ENCODE results near the gene RABGEF1. TPM values are rescaled to one million over a fixed set of nuclear protein-coding genes. Genes with fewer than 3 reads are reported as not detected.

Gene RABGEF1
- total and polyA plus RNA-seq, 2 experiments from 2014 or later, result 68.2 to 71.5 TPM

DNA sequence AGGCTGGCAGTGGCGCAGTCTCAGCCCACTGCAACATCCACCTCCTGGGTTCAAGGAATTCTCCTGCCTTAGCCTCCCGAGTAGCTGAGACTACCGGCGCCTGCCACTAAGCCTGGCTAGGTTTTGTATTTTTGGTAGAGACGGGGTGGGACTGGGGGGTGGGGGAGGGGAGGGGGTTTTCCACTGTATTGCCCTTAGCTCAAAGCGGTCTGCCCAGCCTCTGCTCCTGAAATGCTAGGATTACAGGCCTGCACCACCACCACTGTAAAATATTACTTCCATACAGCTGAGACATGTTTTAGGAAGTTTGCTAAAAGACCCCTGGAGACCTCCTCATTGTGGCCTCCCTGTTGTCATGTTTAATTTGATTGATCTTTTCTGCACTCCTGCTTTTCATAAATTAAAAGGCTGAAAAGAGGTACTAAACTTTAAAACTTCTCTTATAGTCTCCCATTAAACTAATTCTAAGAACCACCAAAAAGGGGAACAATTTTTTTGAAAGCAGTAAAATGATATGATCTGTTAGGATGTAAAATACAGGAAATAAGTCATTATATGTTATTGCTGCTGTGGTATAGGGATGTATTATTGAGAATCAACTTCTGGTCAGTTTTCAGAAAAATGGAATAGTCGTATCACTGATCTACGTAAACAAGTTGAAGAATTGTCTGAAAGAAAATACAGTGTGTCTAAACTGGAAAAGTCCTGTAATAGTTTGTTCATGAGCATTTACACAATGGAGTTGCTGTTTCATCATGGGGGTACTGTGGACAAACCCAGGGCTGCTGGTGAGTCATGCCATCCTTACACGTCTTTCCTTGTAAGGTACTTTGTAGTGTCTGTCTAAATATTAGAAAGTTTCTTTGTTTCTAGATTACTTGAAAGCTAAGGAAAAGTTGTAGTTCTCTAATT is 107.6 kb downstream of the RABGEF1 start:
- Histone ChIP-seq H3K9me3 (ENCODE audit: low read depth) (no peaks in the 10 kb centered on the region), H3K36me3 (ENCODE audit: low read depth) (no peaks in the 10 kb centered on the region), H3K27me3 (replicated peaks; ENCODE audit: insufficient read depth) (no peaks in the 10 kb centered on the region), H4K20me1 (ENCODE audit: insufficient read depth) (no peaks in the 10 kb centered on the region), H3K4me3 (no peak overlapping the region), H3K9ac (peak overlapping the region; percentile 34; the same call in 1 of the 2 replicates), H3K4me1 (ENCODE audit: insufficient read depth) (peaks cover 14% of the 10 kb centered on the region), H3K4me2 (ENCODE audit: unreplicated experiment) (no peak overlapping the region), H3K27ac (peak overlapping the region; percentile 72), H3F3A (ENCODE audit: insufficient read depth) (peaks cover 5% of the 10 kb centered on the region; the same call in 1 of the 2 replicates), H3K79me2 (ENCODE audit: insufficient read depth) (no peaks in the 10 kb centered on the region), H2AFZ (peak overlapping the region; percentile 71), H3K9me2 (ENCODE audit: insufficient read depth) (no peaks in the 10 kb centered on the region)
- in situ Hi-C loops (cut with MboI), result no loop called here
- TF ChIP-seq EZH2 (IDR thresholded peaks at IDR 0.05; ENCODE audit: insufficient read depth, poor library complexity, severe bottlenecking), result no peak
- no peak for TF ChIP-seq EZH2phosphoT487 (IDR thresholded peaks at IDR 0.05; ENCODE audit: insufficient read depth, low read depth)
- 52% methylated on average over 9 of the region's 9 CpGs for WGBS, 2 experiments (ENCODE audit: low coverage in 1 of 2, low lambda C conversion rate in 2 of 2, missing lambda C conversion rate in 2 of 2)
- peak; percentile 84 for DNase-seq

GRCh38 chr7:66859339-66859738 is 118.8 kb downstream of the RABGEF1 start:
- Histone ChIP-seq H4K20me1 (ENCODE audit: insufficient read depth) (no peaks in the 10 kb centered on the region), H3K9me2 (ENCODE audit: insufficient read depth) (no peaks in the 10 kb centered on the region), H3K4me3 (no peak overlapping the region), H3K9me3 (ENCODE audit: low read depth) (no peaks in the 10 kb centered on the region), H3K27ac (no peak overlapping the region), H3K27me3 (replicated peaks; ENCODE audit: insufficient read depth) (no peaks in the 10 kb centered on the region), H3K36me3 (ENCODE audit: low read depth) (no peaks in the 10 kb centered on the region), H2AFZ (no peak overlapping the region), H3K9ac (no peak overlapping the region), H3K4me1 (ENCODE audit: insufficient read depth) (no peaks in the 10 kb centered on the region), H3F3A (ENCODE audit: insufficient read depth) (no peaks in the 10 kb centered on the region), H3K79me2 (ENCODE audit: insufficient read depth) (no peaks in the 10 kb centered on the region), H3K4me2 (ENCODE audit: unreplicated experiment) (no peak overlapping the region)
- in situ Hi-C loops (cut with MboI), result no loop called here
- 81 to 95% methylated on average over 1 of the region's 1 CpG for WGBS, 2 experiments (ENCODE audit: low coverage in 1 of 2, low lambda C conversion rate in 2 of 2, missing lambda C conversion rate in 2 of 2)
- DNase-seq, result no peak
- TF ChIP-seq EZH2 (IDR thresholded peaks at IDR 0.05; ENCODE audit: insufficient read depth, poor library complexity, severe bottlenecking), result no peak
- no peak for TF ChIP-seq EZH2phosphoT487 (IDR thresholded peaks at IDR 0.05; ENCODE audit: insufficient read depth, low read depth)

DNA sequence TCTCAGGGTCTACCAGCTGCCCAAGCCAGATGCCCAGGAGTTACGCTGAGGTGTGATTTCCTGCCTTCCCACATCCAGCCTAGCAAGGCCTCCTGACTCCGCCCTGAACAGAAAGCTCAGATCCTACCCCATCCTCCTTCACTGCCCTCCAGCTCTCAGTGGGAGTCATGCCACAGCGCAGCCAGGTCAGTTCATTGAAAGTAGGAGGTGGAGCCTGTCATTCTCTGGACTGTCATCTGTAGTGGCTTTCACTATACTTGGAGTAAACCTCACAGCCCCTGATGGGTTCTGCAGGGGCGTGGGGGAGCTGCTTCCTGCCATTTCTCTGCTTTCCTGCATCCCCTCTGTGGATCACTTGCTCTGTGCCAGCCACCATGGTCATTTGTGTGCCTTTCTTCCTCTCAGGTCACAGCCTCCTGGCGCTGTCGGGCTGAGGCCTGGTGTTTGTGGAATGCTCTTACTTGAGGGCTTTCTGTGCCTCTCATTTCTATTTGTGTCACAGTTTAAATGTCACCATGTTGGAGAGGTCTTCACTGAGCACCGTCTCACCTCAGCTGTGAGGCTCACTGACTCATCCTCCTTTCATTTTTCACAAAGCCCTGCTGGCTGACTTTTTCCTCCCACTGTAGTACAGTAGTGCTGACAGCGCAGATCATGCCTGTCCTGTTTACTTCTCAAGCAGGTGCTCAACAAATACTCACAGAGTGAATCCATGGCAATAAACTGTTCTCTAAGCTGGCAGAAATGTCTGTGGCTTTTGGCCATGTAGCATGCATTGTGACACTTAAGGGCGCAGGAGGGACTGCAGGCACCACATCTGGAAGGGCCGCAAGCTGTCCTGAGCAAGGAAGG is 119.5 kb downstream of the RABGEF1 start:
- no peaks in the 10 kb centered on the region for H3F3A ChIP-seq (ENCODE audit: insufficient read depth)
- H4K20me1 ChIP-seq (ENCODE audit: insufficient read depth), result no peaks in the 10 kb centered on the region
- H3K9me2 ChIP-seq (ENCODE audit: insufficient read depth), result no peaks in the 10 kb centered on the region
- H3K9ac ChIP-seq, result no peak overlapping the region
- no peaks in the 10 kb centered on the region for H3K9me3 ChIP-seq (ENCODE audit: low read depth)
- H3K4me1 ChIP-seq (ENCODE audit: insufficient read depth), result no peaks in the 10 kb centered on the region
- H3K4me2 ChIP-seq (ENCODE audit: unreplicated experiment), result no peak overlapping the region
- TF ChIP-seq EZH2phosphoT487 (IDR thresholded peaks at IDR 0.05; ENCODE audit: insufficient read depth, low read depth) (no peak), EZH2 (IDR thresholded peaks at IDR 0.05; ENCODE audit: insufficient read depth, poor library complexity, severe bottlenecking) (no peak)
- H3K27ac ChIP-seq, result no peak overlapping the region
- peak; percentile 22 for DNase-seq
- H3K27me3 ChIP-seq (replicated peaks; ENCODE audit: insufficient read depth), result no peaks in the 10 kb centered on the region
- H3K79me2 ChIP-seq (ENCODE audit: insufficient read depth), result no peaks in the 10 kb centered on the region
- WGBS, 2 experiments (ENCODE audit: low coverage in 1 of 2, low lambda C conversion rate in 2 of 2, missing lambda C conversion rate in 2 of 2), result 81 to 89% methylated on average over 10 of the region's 10 CpGs
- H3K4me3 ChIP-seq, result no peak overlapping the region
- no peaks in the 10 kb centered on the region for H3K36me3 ChIP-seq (ENCODE audit: low read depth)
- in situ Hi-C loops (cut with MboI), result no loop called here
- no peak overlapping the region for H2AFZ ChIP-seq

- H3K9ac ChIP-seq, result no peak overlapping the region
- no peaks in the 10 kb centered on the region for H3F3A ChIP-seq (ENCODE audit: insufficient read depth)
- in situ Hi-C loops (cut with MboI), result no loop called here
- no peak overlapping the region for H3K4me3 ChIP-seq
- no peaks in the 10 kb centered on the region for H4K20me1 ChIP-seq (ENCODE audit: insufficient read depth)
- H3K36me3 ChIP-seq (ENCODE audit: low read depth), result no peaks in the 10 kb centered on the region
- no peaks in the 10 kb centered on the region for H3K9me3 ChIP-seq (ENCODE audit: low read depth)
- no peaks in the 10 kb centered on the region for H3K9me2 ChIP-seq (ENCODE audit: insufficient read depth)
- H3K4me1 ChIP-seq (ENCODE audit: insufficient read depth), result no peaks in the 10 kb centered on the region
- 92 to 95% methylated on average over 3 of the region's 3 CpGs for WGBS, 2 experiments (ENCODE audit: low coverage in 1 of 2, low lambda C conversion rate in 2 of 2, missing lambda C conversion rate in 2 of 2)
- H2AFZ ChIP-seq, result no peak overlapping the region
- H3K27ac ChIP-seq, result no peak overlapping the region
- DNase-seq, result no peak
- no peak for TF ChIP-seq EZH2 (IDR thresholded peaks at IDR 0.05; ENCODE audit: insufficient read depth, poor library complexity, severe bottlenecking)
- no peak for TF ChIP-seq EZH2phosphoT487 (IDR thresholded peaks at IDR 0.05; ENCODE audit: insufficient read depth, low read depth)
- no peaks in the 10 kb centered on the region for H3K79me2 ChIP-seq (ENCODE audit: insufficient read depth)
- H3K4me2 ChIP-seq (ENCODE audit: unreplicated experiment), result no peak overlapping the region
- no peaks in the 10 kb centered on the region for H3K27me3 ChIP-seq (replicated peaks; ENCODE audit: insufficient read depth)
These were observed 120.2 kb downstream of the RABGEF1 start for GRCh38 chr7:66860767-66861166.

Small RNA genes lying within 50 kb of the gene (small RNA-seq; reads per million reads assigned to genes)
- gene AC027644.2 (ENCODE audit: low read depth, low replicate concordance), result not detected

Other genes starting within 250 kb of the RABGEF1 start
- 11.6 and 14.9 TPM in 2 replicates for gene KCTD7, start 111.9 kb upstream of the RABGEF1 start, total RNA-seq (2014; rRNA removed; shearing (Covaris generic))
- 4.9 and 5.0 TPM in 2 replicates for gene KCTD7, start 111.9 kb upstream of the RABGEF1 start, polyA plus RNA-seq (2016; fragmentation: Nextera tagmentation; extraction: Ambion mirVana)
- 101 and 113 TPM in 2 replicates for gene TMEM248, start 180.5 kb downstream of the RABGEF1 start, total RNA-seq (2014; rRNA removed; shearing (Covaris generic))
- 98.0 and 105 TPM in 2 replicates for gene TMEM248, start 180.5 kb downstream of the RABGEF1 start, polyA plus RNA-seq (2016; fragmentation: Nextera tagmentation; extraction: Ambion mirVana)